ENCODE results near the gene PTPRN2. TPM values are rescaled to one million over a fixed set of nuclear protein-coding genes. Genes with fewer than 3 reads are reported as not detected.

The PTPRN2 gene
- total and polyA plus RNA-seq, 2 donors (not counting 3 experiments of a cell fraction or from before 2014, with no cell fraction given), result 0.62 to 0.88 TPM

- Histone ChIP-seq H3K9me1 (replicated peaks; ENCODE audit: control insufficient read depth, extremely low read depth, insufficient read depth, low read length) (no peaks in the 10 kb centered on the region), H3K36me3 (ENCODE audit: control insufficient read depth in 2 of 2, extremely low read depth in 1 of 2, insufficient read depth in 2 of 2, low read length in 2 of 2) (no peaks in the 10 kb centered on the region), H3K4me3 (replicated peaks in 1 of 3; ENCODE audit: insufficient read depth in 1 of 3, low read depth in 1 of 3, low read length in 3 of 3) (no peak overlapping the region), H3K27ac (ENCODE audit: insufficient read depth, low read depth, low read length) (no peak overlapping the region), H3K4me1 (ENCODE audit: control insufficient read depth, extremely low read depth, insufficient read depth, low read length) (no peaks in the 10 kb centered on the region), H3K9ac (replicated peaks; ENCODE audit: extremely low read depth, insufficient read depth, low read length) (no peak overlapping the region), H3K4me2 (ENCODE audit: insufficient read depth, low read length) (no peak overlapping the region), H3K9me3 (replicated peaks; ENCODE audit: control insufficient read depth, insufficient read depth, low read length) (peaks cover 6% of the 10 kb centered on the region), H2AFZ (ENCODE audit: low read depth, low read length) (no peak overlapping the region), H3K79me2 (ENCODE audit: control insufficient read depth, insufficient read depth, low read length) (no peaks in the 10 kb centered on the region), H4K20me1 (replicated peaks; ENCODE audit: control insufficient read depth, extremely low read depth, insufficient read depth, low read length) (no peaks in the 10 kb centered on the region), H3K27me3 (ENCODE audit: control insufficient read depth in 2 of 2, insufficient read depth in 2 of 2, low read length in 2 of 2) (no peaks in the 10 kb centered on the region)
- BruUV-seq (replicated peaks), result no TSS peak
- FAIRE-seq, result no peak
- no peak for TF ChIP-seq CTCF (IDR thresholded peaks at IDR 0.05; ENCODE audit: extremely low read depth in 1 of 2, insufficient read depth in 1 of 2, low read depth in 1 of 2, low read length in 2 of 2)
- TF ChIP-seq POLR2AphosphoS5 (IDR thresholded peaks at IDR 0.05; ENCODE audit: insufficient read depth, low read depth, low read length), result no peak
- TF ChIP-seq EZH2 (IDR thresholded peaks at IDR 0.05; ENCODE audit: borderline replicate concordance, low read depth, low read length, severe bottlenecking), result no peak
- TF ChIP-seq POLR2A (IDR thresholded peaks at IDR 0.05; ENCODE audit: low read depth, low read length), result no peak
- TF ChIP-seq FOS (IDR thresholded peaks at IDR 0.05; ENCODE audit: borderline replicate concordance, insufficient read depth, low read length), result no peak
- no peak for TF ChIP-seq GATA2 (IDR thresholded peaks at IDR 0.05; ENCODE audit: insufficient read depth, insufficient read length, low read depth, low read length)
- TF ChIP-seq, protein P1, sequence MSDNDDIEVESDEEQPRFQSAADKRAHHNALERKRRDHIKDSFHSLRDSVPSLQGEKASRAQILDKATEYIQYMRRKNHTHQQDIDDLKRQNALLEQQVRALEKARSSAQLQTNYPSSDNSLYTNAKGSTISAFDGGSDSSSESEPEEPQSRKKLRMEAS (IDR thresholded peaks at IDR 0.05; ENCODE audit: insufficient read depth, insufficient read length), result no peak
- no peak for TF ChIP-seq MYC (IDR thresholded peaks at IDR 0.05; ENCODE audit: low read depth, low read length)
- no peak for TF ChIP-seq JUN (IDR thresholded peaks at IDR 0.05; ENCODE audit: borderline replicate concordance, insufficient read depth, insufficient read length, low read depth)
- ChIA-PET CTCF (no interaction called here), POLR2A (no interaction called here)
- intact Hi-C loops (cut with micrococcal nuclease) (no loop called here), dilution Hi-C loops (cut with MboI; ENCODE audit: extremely low pct_ligation_motif_present, low sequenced_read_pairs) (no loop called here)
- DNase-seq (ENCODE audit: low read depth, low spot score), result no peak
Measured at GRCh38 chr7:158382363-158383254, 205.0 kb downstream of the PTPRN2 start.

Measured in endothelial cell of umbilical vein (primary cell).